ENCODE measurements around the gene COPG2. TPM values are rescaled to one million over a fixed set of nuclear protein-coding genes. Genes with fewer than 3 reads are reported as not detected.

COPG2 gene
- total RNA-seq, 1 experiment from 2014 or later, result 13.9 TPM

DNA sequence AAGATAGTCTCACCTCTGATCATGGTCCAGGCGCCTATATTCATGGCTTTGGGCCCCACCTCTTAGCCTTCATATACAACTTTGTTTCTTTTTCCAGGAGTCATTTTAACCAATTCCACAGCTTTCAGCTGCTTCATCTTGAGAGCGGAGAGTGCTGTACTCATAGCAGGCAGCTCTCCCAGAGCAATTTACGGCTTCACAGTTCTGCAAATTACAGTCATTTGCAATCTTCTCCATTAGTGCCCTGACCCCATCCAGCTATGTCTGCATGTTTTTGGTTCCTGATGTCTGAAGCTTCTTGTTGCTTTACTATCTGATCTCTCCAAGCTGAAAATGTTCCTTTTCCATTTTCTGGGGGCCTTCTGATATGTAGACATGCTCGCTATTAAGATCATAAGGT lies 194.7 kb downstream of the COPG2 start:
- H3K4me3 Mint-ChIP-seq (ENCODE audit: unreplicated experiment), result no peak overlapping the region
- ChIA-PET POLR2A (no interaction called here), CTCF (no interaction called here)
- H3K36me3 ChIP-seq (ENCODE audit: control insufficient read depth, insufficient read depth, low read length), result no peaks in the 10 kb centered on the region
- H3K27me3 Mint-ChIP-seq (ENCODE audit: insufficient read depth, unreplicated experiment), result peaks cover 3% of the 10 kb centered on the region
- no peak for TF ChIP-seq CTCF (IDR thresholded peaks at IDR 0.05; ENCODE audit: insufficient read depth in 1 of 2, low read depth in 1 of 2, low read length in 1 of 2, severe bottlenecking in 1 of 2, unreplicated experiment in 1 of 2)
- no peaks in the 10 kb centered on the region for H3K36me3 Mint-ChIP-seq (ENCODE audit: insufficient read depth, unreplicated experiment)
- H3K4me1 ChIP-seq, result no peaks in the 10 kb centered on the region
- no TSS peak for BruUV-seq (replicated peaks)
- H3K27me3 ChIP-seq (replicated peaks; ENCODE audit: control insufficient read depth, insufficient read depth, low read length), result no peaks in the 10 kb centered on the region
- DNase-seq, result no peak
- H3K4me3 ChIP-seq (ENCODE audit: low read depth, low read length), result no peak overlapping the region
- H3K9me3 Mint-ChIP-seq (ENCODE audit: unreplicated experiment), result peaks cover 12% of the 10 kb centered on the region
- H3K9me3 ChIP-seq, result peaks cover 15% of the 10 kb centered on the region
- H3K4me1 Mint-ChIP-seq (ENCODE audit: low read depth, unreplicated experiment), result no peaks in the 10 kb centered on the region
- H3K27ac Mint-ChIP-seq (ENCODE audit: unreplicated experiment), result no peak overlapping the region
- intact Hi-C loops (cut with micrococcal nuclease; ENCODE audit: unreplicated experiment), result no loop called here

GRCh38 chr7:130473289-130473688 lies 195.3 kb downstream of the COPG2 start:
- no TSS peak for BruUV-seq (replicated peaks)
- Histone ChIP-seq H3K36me3 (ENCODE audit: control insufficient read depth, insufficient read depth, low read length) (no peaks in the 10 kb centered on the region), H3K27me3 (replicated peaks; ENCODE audit: control insufficient read depth, insufficient read depth, low read length) (no peaks in the 10 kb centered on the region; the same call in 1 of the 2 replicates), H3K4me1 (no peaks in the 10 kb centered on the region), H3K9me3 (peaks cover 9% of the 10 kb centered on the region), H3K4me3 (ENCODE audit: low read depth, low read length) (no peak overlapping the region)
- DNase-seq, result no peak
- no peaks in the 10 kb centered on the region for H3K4me1 Mint-ChIP-seq (ENCODE audit: low read depth, unreplicated experiment)
- no peaks in the 10 kb centered on the region for H3K36me3 Mint-ChIP-seq (ENCODE audit: insufficient read depth, unreplicated experiment)
- ChIA-PET CTCF (no interaction called here), POLR2A (no interaction called here)
- H3K9me3 Mint-ChIP-seq (ENCODE audit: unreplicated experiment), result peaks cover 12% of the 10 kb centered on the region
- no peak overlapping the region for H3K4me3 Mint-ChIP-seq (ENCODE audit: unreplicated experiment)
- no peak overlapping the region for H3K27ac Mint-ChIP-seq (ENCODE audit: unreplicated experiment)
- no peak for TF ChIP-seq CTCF (IDR thresholded peaks at IDR 0.05; ENCODE audit: insufficient read depth in 1 of 2, low read depth in 1 of 2, low read length in 1 of 2, severe bottlenecking in 1 of 2, unreplicated experiment in 1 of 2)
- H3K27me3 Mint-ChIP-seq (ENCODE audit: insufficient read depth, unreplicated experiment), result peaks cover 6% of the 10 kb centered on the region
- intact Hi-C loops (cut with micrococcal nuclease; ENCODE audit: unreplicated experiment), result no loop called here

- H3K4me3 Mint-ChIP-seq (ENCODE audit: unreplicated experiment), result no peak overlapping the region
Observed at GRCh38 chr7:130471974-130472373, 196.6 kb downstream of the COPG2 start.

More at GRCh38 chr7:130471974-130472373, 196.6 kb downstream of the COPG2 start:
- H3K36me3 ChIP-seq (ENCODE audit: control insufficient read depth, insufficient read depth, low read length), result no peaks in the 10 kb centered on the region
- no peaks in the 10 kb centered on the region for H3K36me3 Mint-ChIP-seq (ENCODE audit: insufficient read depth, unreplicated experiment)
- BruUV-seq (replicated peaks), result no TSS peak
- ChIA-PET POLR2A (no interaction called here), CTCF (no interaction called here)
- H3K9me3 Mint-ChIP-seq (ENCODE audit: unreplicated experiment), result no peaks in the 10 kb centered on the region
- intact Hi-C loops (cut with micrococcal nuclease; ENCODE audit: unreplicated experiment), result no loop called here
- H3K4me1 ChIP-seq, result no peaks in the 10 kb centered on the region
- no peaks in the 10 kb centered on the region for H3K9me3 ChIP-seq
- peaks cover 6% of the 10 kb centered on the region for H3K27me3 Mint-ChIP-seq (ENCODE audit: insufficient read depth, unreplicated experiment)
- H3K27me3 ChIP-seq (replicated peaks; ENCODE audit: control insufficient read depth, insufficient read depth, low read length), result no peaks in the 10 kb centered on the region; the same call in 1 of the 2 replicates
- H3K4me1 Mint-ChIP-seq (ENCODE audit: low read depth, unreplicated experiment), result no peaks in the 10 kb centered on the region
- H3K27ac Mint-ChIP-seq (ENCODE audit: unreplicated experiment), result no peak overlapping the region
- H3K4me3 ChIP-seq (ENCODE audit: low read depth, low read length), result no peak overlapping the region
- TF ChIP-seq CTCF (IDR thresholded peaks at IDR 0.05; ENCODE audit: insufficient read depth in 1 of 2, low read depth in 1 of 2, low read length in 1 of 2, severe bottlenecking in 1 of 2, unreplicated experiment in 1 of 2), result no peak
- DNase-seq, result no peak

Data from Caco-2 (cell line).